ENCODE measurements around the gene NANS.

The NANS gene

DNA sequence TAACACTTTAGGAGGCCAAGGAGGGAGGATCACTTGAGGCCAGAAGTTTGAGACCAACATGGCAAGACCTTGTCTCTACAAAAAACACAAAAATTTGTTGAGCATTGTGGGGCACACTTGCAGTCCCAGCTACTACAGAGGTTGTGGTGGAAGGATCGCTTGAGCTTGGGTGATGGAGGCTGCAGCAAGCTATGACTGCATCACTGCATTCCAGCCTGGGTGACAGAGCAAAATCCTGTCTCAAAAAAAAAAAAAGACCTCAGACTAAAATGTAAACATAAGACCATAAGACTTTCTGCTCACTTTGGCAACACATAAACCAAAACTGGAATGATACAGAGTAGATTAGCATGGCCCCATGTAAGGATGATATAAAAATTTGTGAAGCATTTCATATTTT is 24.6 kb upstream of the NANS start:
- H3K27ac ChIP-seq: no peak overlapping the region

DNA sequence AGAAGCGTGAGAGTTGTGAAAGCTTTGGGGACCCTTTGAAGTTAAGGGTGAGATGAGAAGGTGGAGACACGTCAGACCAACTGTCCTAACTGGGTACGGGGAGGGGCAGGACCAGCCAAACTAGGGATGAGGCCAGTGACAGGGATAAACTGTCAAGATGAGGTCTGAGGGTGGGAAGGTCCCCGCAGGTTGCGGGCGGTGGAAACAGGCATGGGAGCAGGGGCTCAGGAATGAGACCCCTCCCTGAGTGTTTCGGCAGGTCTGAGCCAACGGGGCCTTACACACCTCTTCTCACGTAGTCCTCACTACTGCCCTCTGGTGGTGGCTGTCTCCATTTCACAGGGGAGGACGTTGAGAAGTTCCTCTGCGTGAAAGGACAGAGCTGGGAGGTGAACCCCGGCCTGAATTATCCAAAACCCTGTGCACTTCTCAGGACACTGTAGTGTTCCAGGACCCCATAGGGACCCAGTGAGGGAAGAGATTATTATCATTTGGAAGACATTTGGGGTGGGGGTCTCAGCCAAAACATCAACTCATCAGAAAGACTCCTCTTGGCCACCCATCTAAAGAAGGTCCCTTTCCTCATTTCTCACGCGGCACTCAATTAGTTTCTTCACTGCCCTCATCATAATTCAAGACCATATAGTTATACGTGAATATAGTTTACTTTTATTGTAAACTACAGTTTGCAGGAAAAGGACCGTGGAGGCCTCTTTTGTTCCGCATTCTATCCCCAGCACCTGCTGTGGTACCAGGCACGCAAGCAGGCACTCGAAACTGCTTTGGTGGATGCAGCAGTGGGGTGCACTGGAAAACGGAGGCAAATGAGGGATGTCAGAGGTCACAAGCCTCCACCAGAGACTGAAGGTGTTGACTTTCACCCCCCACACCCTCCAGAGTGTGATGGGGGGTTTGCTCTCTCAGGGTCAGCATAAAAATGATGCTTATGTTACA is 21.7 kb upstream of the NANS start:
- H3K9me3 ChIP-seq (replicated peaks in 1 of 11): no peaks in the 10 kb centered on the region
- no peaks in the 10 kb centered on the region for H4K20me1 ChIP-seq
- no peaks in the 10 kb centered on the region for H3K36me3 ChIP-seq
- H3K9ac ChIP-seq: no peak overlapping the region
- H3K4me2 ChIP-seq: peak overlapping the region in 10 of 11 experiments; percentile 12 to 57 (median 40); a peak in 17 of 22 replicates
- peaks cover 26 to 38% (median 32%) of the 10 kb centered on the region in 10 experiments for H3K4me1 ChIP-seq
- no peak overlapping the region for H3K27ac ChIP-seq
- no peak for TF ChIP-seq Cebpa-rat (IDR thresholded peaks at IDR 0.05)
- H3K27me3 ChIP-seq: no peaks in the 10 kb centered on the region
- no peak overlapping the region for H3K4me3 ChIP-seq

More for the DNA sequence above, 24.6 kb upstream of the NANS start:
- Histone ChIP-seq H4K20me1 (no peaks in the 10 kb centered on the region), H3K4me1 (peaks cover 10 to 14% (median 13%) of the 10 kb centered on the region in 10 experiments; a peak in 19 of 20 replicates), H3K36me3 (no peaks in the 10 kb centered on the region), H3K4me3 (no peak overlapping the region), H3K4me2 (no peak overlapping the region), H3K9me3 (replicated peaks in 1 of 11) (no peaks in the 10 kb centered on the region), H3K9ac (no peak overlapping the region), H3K27me3 (no peaks in the 10 kb centered on the region)
- TF ChIP-seq Cebpa-rat (IDR thresholded peaks at IDR 0.05): no peak

DNA sequence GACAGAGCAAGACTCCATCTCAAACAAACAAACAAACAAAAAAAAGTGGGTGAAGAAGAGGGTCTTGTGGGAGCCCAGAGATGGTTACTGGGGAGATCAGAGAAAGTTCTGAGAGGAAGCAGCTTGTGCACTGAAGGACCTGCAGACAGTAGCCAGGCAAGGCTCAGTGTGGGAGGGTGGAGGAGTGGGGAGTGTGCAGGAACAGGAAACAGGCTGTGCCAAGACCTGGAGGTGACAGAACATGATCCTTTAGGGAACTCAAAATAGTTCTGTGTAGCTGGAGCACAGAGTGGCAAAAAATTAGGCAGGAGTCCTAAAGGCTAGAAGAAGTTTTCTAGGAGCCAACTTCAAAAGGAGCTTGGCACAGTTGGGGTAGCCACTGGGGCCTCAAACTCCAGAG is 19.2 kb upstream of the NANS start:
- H4K20me1 ChIP-seq: no peaks in the 10 kb centered on the region
- H3K9ac ChIP-seq: no peak overlapping the region; a peak in 1 of 22 replicates
- H3K36me3 ChIP-seq: no peaks in the 10 kb centered on the region
- no peaks in the 10 kb centered on the region for H3K9me3 ChIP-seq (replicated peaks in 1 of 11)
- H3K4me3 ChIP-seq: no peak overlapping the region
- H3K4me1 ChIP-seq: peaks cover 29 to 41% (median 35%) of the 10 kb centered on the region in 10 experiments
- H3K4me2 ChIP-seq: peak overlapping the region in 8 of 11 experiments; percentile 7 to 69 (median 36); a peak in 12 of 22 replicates
- H3K27me3 ChIP-seq: no peaks in the 10 kb centered on the region
- no peak overlapping the region for H3K27ac ChIP-seq
- no peak for TF ChIP-seq Cebpa-rat (IDR thresholded peaks at IDR 0.05)

GRCh38 chr9:98038958-98039357 is 17.6 kb upstream of the NANS start:
- H3K9me3 ChIP-seq (replicated peaks in 1 of 11): peaks cover 0 to 2% (median 0%) of the 10 kb centered on the region in 11 experiments; a peak in 2 of 22 replicates
- H3K9ac ChIP-seq: no peak overlapping the region
- H4K20me1 ChIP-seq: no peaks in the 10 kb centered on the region
- peaks cover 29 to 52% (median 35%) of the 10 kb centered on the region in 10 experiments for H3K4me1 ChIP-seq
- H3K36me3 ChIP-seq: no peaks in the 10 kb centered on the region
- no peaks in the 10 kb centered on the region for H3K27me3 ChIP-seq
- no peak overlapping the region for H3K27ac ChIP-seq
- peak overlapping the region in 10 of 11 experiments; percentile 9 to 54 (median 40); a peak in 16 of 22 replicates for H3K4me2 ChIP-seq
- H3K4me3 ChIP-seq: no peak overlapping the region
- no peak for TF ChIP-seq Cebpa-rat (IDR thresholded peaks at IDR 0.05)

GRCh38 chr9:98039607-98040017 is 16.9 kb upstream of the NANS start:
- peaks cover 29 to 55% (median 36%) of the 10 kb centered on the region in 10 experiments for H3K4me1 ChIP-seq
- no peak overlapping the region for H3K27ac ChIP-seq
- peak overlapping the region in 10 of 11 experiments; percentile 12 to 54 (median 40); a peak in 17 of 22 replicates for H3K4me2 ChIP-seq
- no peak overlapping the region for H3K9ac ChIP-seq
- no peaks in the 10 kb centered on the region for H3K36me3 ChIP-seq
- no peaks in the 10 kb centered on the region for H3K27me3 ChIP-seq
- H3K9me3 ChIP-seq (replicated peaks in 1 of 11): peaks cover 0 to 7% (median 1%) of the 10 kb centered on the region in 11 experiments; a peak in 13 of 22 replicates
- H3K4me3 ChIP-seq: no peak overlapping the region
- no peak for TF ChIP-seq Cebpa-rat (IDR thresholded peaks at IDR 0.05)
- H4K20me1 ChIP-seq: no peaks in the 10 kb centered on the region

DNA sequence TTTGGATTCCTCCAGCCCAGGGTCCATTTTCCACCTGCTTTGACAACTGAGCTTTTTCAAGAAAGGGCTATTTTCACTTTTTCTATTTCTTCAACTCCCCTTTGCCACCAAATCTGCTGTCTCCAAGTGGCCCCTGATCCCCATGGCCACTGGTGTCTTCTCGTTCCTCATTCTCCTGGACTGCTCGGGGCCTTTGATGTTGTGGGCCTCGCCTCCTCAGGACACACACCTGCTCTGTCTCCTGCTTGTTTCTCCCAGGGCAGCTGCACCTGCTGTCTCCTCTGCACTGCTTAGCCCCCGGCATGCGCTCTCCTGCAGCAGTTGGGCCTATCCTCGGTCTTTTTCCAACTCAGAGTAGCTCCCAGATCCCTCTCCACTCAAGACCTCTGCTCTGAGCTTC is 16.3 kb upstream of the NANS start:
- Histone ChIP-seq H3K4me2 (peak overlapping the region in 7 of 11 experiments; percentile 33 to 54 (median 41); a peak in 7 of 22 replicates), H3K27ac (no peak overlapping the region), H3K27me3 (no peaks in the 10 kb centered on the region), H3K9ac (no peak overlapping the region), H3K36me3 (no peaks in the 10 kb centered on the region), H4K20me1 (no peaks in the 10 kb centered on the region), H3K4me3 (no peak overlapping the region), H3K9me3 (replicated peaks in 1 of 11) (peaks cover 6 to 13% (median 7%) of the 10 kb centered on the region in 11 experiments; a peak in 17 of 22 replicates), H3K4me1 (peaks cover 27 to 57% (median 35%) of the 10 kb centered on the region in 10 experiments)
- TF ChIP-seq Cebpa-rat (IDR thresholded peaks at IDR 0.05): no peak

GRCh38 chr9:98043915-98044314 is 12.6 kb upstream of the NANS start:
- H3K4me1 ChIP-seq: peaks cover 11 to 41% (median 13%) of the 10 kb centered on the region in 10 experiments; a peak in 19 of 20 replicates
- no peaks in the 10 kb centered on the region for H4K20me1 ChIP-seq
- H3K36me3 ChIP-seq: no peaks in the 10 kb centered on the region
- no peak overlapping the region for H3K9ac ChIP-seq
- no peak overlapping the region for H3K27ac ChIP-seq
- H3K4me3 ChIP-seq: no peak overlapping the region
- H3K9me3 ChIP-seq (replicated peaks in 1 of 11): peaks cover 25 to 38% (median 32%) of the 10 kb centered on the region in 11 experiments
- H3K4me2 ChIP-seq: peak overlapping the region in 2 of 11 experiments; percentile 20 to 39; a peak in 3 of 22 replicates
- TF ChIP-seq Cebpa-rat (IDR thresholded peaks at IDR 0.05): no peak
- no peaks in the 10 kb centered on the region for H3K27me3 ChIP-seq

DNA sequence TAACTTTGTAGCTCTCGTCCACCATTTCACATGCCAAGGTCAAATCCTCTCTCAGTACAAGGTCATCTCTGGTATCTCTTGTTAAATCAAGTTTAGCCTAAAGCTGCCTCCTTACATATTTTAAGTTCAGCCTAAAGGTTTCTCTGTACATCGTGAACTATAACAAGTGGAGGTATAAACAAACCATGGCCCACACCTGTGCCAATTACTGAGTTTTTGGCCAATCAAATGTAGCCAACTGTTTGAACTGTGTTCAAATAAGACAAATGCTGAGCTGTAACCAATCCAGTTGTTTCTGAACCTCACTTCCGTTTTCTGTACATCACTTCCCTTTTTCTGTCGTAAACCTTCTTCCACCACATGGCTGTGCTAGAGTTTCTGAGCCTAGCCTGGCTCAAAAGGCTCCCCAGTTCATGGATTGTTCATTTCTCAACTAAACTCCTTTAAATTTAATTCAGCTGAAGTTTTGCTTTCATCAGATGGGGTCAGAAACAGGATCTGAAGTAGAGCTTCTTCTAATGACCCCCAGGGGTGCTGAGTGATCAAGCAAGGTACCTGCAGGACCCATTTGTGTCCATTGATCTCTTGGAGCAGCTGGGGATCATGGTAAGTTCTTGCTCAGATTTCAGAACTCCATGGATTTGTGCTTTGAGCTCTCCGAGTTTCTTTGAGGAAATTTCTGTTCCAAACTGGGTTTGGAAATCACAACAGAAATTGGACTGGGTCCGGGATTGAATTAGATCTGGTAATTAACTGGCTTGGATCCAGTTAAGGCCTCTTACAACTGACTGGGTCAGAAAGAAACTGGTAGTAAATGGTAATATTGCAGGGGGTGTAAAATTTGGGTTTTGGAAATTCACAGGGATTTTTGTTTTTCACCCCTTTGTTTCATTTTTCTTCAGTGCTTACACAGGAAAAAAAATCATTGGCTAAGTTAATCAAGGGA is 11.0 kb upstream of the NANS start:
- Histone ChIP-seq H4K20me1 (no peaks in the 10 kb centered on the region), H3K36me3 (no peaks in the 10 kb centered on the region), H3K27ac (peak overlapping the region in 9 of 11 experiments; percentile 12 to 57 (median 30); a peak in 14 of 22 replicates), H3K4me3 (peak overlapping the region in 2 of 10 experiments; percentile 9 to 21; a peak in 2 of 20 replicates), H3K4me1 (peaks cover 0 to 28% (median 0%) of the 10 kb centered on the region in 10 experiments; a peak in 6 of 20 replicates), H3K27me3 (no peaks in the 10 kb centered on the region), H3K9me3 (replicated peaks in 1 of 11) (peaks cover 25 to 38% (median 32%) of the 10 kb centered on the region in 11 experiments), H3K4me2 (peak overlapping the region in 3 of 11 experiments; percentile 15 to 55 (median 41); a peak in 5 of 22 replicates), H3K9ac (no peak overlapping the region)
- no peak for TF ChIP-seq Cebpa-rat (IDR thresholded peaks at IDR 0.05)

Measured in BLaER1 treated with 17β-estradiol and CSF1 and Interleukin-3, amounts not matched to agents 10 nM and 100 nM (cell line).